CD14-positive monocyte (primary cell): ENCODE data around the gene CEP120. TPM values are rescaled to one million over a fixed set of nuclear protein-coding genes. Genes with fewer than 3 reads are reported as not detected.
"Not testable (repeated sequence)": the region's sequence is repeated elsewhere in the genome, so short reads cannot be mapped to it uniquely, and the experiment has no call there.

Experiments
- DNase-seq, 3 donors: peaks; one replicate each; pipeline ENCODE4 v3.0.0-alpha.2; 2011 to 2022
- H2AFZ ChIP-seq: 2 replicates; pipeline ENCODE4 v1.6.0; 2012; ENCODE audit warnings: mild to moderate bottlenecking, low read depth, low read length, inconsistent platforms; ENCODE audit not compliant: insufficient read depth, poor library complexity, severe bottlenecking
- H3K27ac ChIP-seq, 2 donors: 1 replicate in 1 of 2; 2 replicates in 1 of 2; pipeline ENCODE4 v1.5.1; 2012 to 2013; ENCODE audit warnings: low read length in 2 of 2, control low read depth in 1 of 2, inconsistent platforms in 1 of 2, low read depth in 1 of 2, mild to moderate bottlenecking in 1 of 2
- H3K27me3 ChIP-seq, 2 donors: one replicate each; pipeline versions ENCODE4 v1.6.0 to v1.6.1; 2011 to 2013; ENCODE audit warnings: low read length in 2 of 2; ENCODE audit not compliant: control insufficient read depth in 2 of 2, insufficient read depth in 2 of 2
- H3K36me3 ChIP-seq, 2 donors: replicated peaks in 1 of 2; 1 replicate in 1 of 2; 2 replicates in 1 of 2; pipeline versions ENCODE4 v1.5.1 to v1.6.1; 2012 to 2013; ENCODE audit warnings: low read length in 2 of 2, control low read depth in 1 of 2, inconsistent platforms in 1 of 2, mild to moderate bottlenecking in 1 of 2; ENCODE audit not compliant: insufficient read depth in 2 of 2, control insufficient read depth in 1 of 2
- H3K4me1 ChIP-seq, 2 donors: 1 replicate in 1 of 2; 2 replicates in 1 of 2; pipeline versions ENCODE4 v1.5.1 to v1.6.1; 2012 to 2013; ENCODE audit warnings: low read length in 2 of 2, control low read depth in 1 of 2, inconsistent platforms in 1 of 2, mild to moderate bottlenecking in 1 of 2, moderate library complexity in 1 of 2; ENCODE audit not compliant: insufficient read depth in 2 of 2, control insufficient read depth in 1 of 2
- H3K4me2 ChIP-seq: replicated peaks from 2 replicates; pipeline ENCODE3; 2012; ENCODE audit warnings: low read length, moderate library complexity, mild to moderate bottlenecking; ENCODE audit not compliant: poor library complexity, severe bottlenecking; ENCODE audit errors: extremely low read depth
- H3K4me3 ChIP-seq, 3 experiments: fragments of 200-600 bp in 1 of 3; sonication (generic) in 1 of 3; replicated peaks in 1 of 3; 1 replicate in 2 of 3; 2 replicates in 1 of 3; pipeline ENCODE4 v1.5.1; 2011 to 2013; ENCODE audit warnings: low read length in 3 of 3, mild to moderate bottlenecking in 3 of 3, control low read depth in 2 of 3, low read depth in 2 of 3, inconsistent platforms in 1 of 3, moderate library complexity in 1 of 3
- H3K79me2 ChIP-seq: 2 replicates; pipeline ENCODE4 v1.6.0; 2012; ENCODE audit warnings: mild to moderate bottlenecking, control low read depth, inconsistent platforms, low read length, moderate library complexity; ENCODE audit not compliant: insufficient read depth
- H3K9ac ChIP-seq: 2 replicates; pipeline ENCODE4 v1.6.0; 2017; ENCODE audit warnings: low read length, mild to moderate bottlenecking; ENCODE audit not compliant: insufficient read depth, poor library complexity, severe bottlenecking
- H3K9me3 ChIP-seq, 2 donors: replicated peaks in 1 of 2; 1 replicate in 1 of 2; 2 replicates in 1 of 2; pipeline versions ENCODE4 v1.5.1 to v1.6.1; 2012 to 2013; ENCODE audit warnings: low read length in 2 of 2, control low read depth in 1 of 2; ENCODE audit not compliant: control insufficient read depth in 1 of 2, insufficient read depth in 1 of 2
- H4K20me1 ChIP-seq: 2 replicates; pipeline ENCODE4 v1.6.0; 2012; ENCODE audit warnings: mild to moderate bottlenecking, low read length, control low read depth, moderate library complexity; ENCODE audit not compliant: insufficient read depth
- H3K27ac Mint-ChIP-seq, 7 donors: one replicate each; pipeline ENCODE4 v1.8.0; 2020; ENCODE audit warnings: mild to moderate bottlenecking in 7 of 7, mixed read lengths in 7 of 7, moderate library complexity in 6 of 7, inconsistent platforms in 2 of 7
- H3K27me3 Mint-ChIP-seq, 3 donors: one replicate each; pipeline ENCODE4 v1.8.0; 2021 to 2022; ENCODE audit warnings: low read depth in 3 of 3, mild to moderate bottlenecking in 3 of 3, mixed read lengths in 3 of 3, moderate library complexity in 3 of 3, inconsistent platforms in 1 of 3
- H3K36me3 Mint-ChIP-seq, 2 donors: one replicate each; pipeline ENCODE4 v1.8.0; 2020; ENCODE audit warnings: mixed read lengths in 2 of 2, inconsistent platforms in 1 of 2, mild to moderate bottlenecking in 1 of 2
- H3K4me1 Mint-ChIP-seq: one replicate; pipeline ENCODE4 v1.8.0; 2020; ENCODE audit warnings: mild to moderate bottlenecking, mixed read lengths
- H3K4me3 Mint-ChIP-seq, 2 donors: one replicate each; pipeline ENCODE4 v1.8.0; 2020; ENCODE audit warnings: mild to moderate bottlenecking in 2 of 2, mixed read lengths in 2 of 2, moderate library complexity in 1 of 2
- H3K9me3 Mint-ChIP-seq, 7 donors: one replicate each; pipeline ENCODE4 v1.8.0; 2020 to 2022; ENCODE audit warnings: mixed read lengths in 7 of 7, mild to moderate bottlenecking in 6 of 7, moderate library complexity in 6 of 7, inconsistent platforms in 2 of 7
- CTCF ChIP-seq: fragments of 200-600 bp; IDR thresholded peaks from one replicate; pipeline ENCODE4 v1.8.0; 2022; ENCODE audit warnings: antibody characterized with exemption, mild to moderate bottlenecking
- whole genome bisulfite sequencing: methylation state at CpG from one replicate; pipeline ENCODE4 v1.1.5; 2013; ENCODE audit warnings: missing lambda C conversion rate; ENCODE audit not compliant: insufficient coverage; 5-methylcytosine and 5-hydroxymethylcytosine counted together
- intact Hi-C, 2 donors: fragments of 100-400 bp; cut with micrococcal nuclease; formaldehyde crosslinking; loops; one replicate each; pipeline versions ENCODE4 v1.15.0 to v1.15.1; 2023
- polyA plus RNA-seq, 3 donors: library from polyadenylated mRNA; depleted of rRNA in 1 of 3; unstranded in 2 of 3; stranded (reverse) in 1 of 3; fragments of 300-500 nt in 2 of 3; fragments of >200 nt in 1 of 3; fragmentation: Illumina TruSeq in 2 of 3; gene quantifications; 1 replicate in 2 of 3; 2 replicates in 1 of 3; pipeline ENCODE4 v1.2.3, GENCODE V29; 2012 to 2021

CEP120 gene
- polyA plus RNA-seq, 3 donors, result 6.4 to 7.2 (median 6.6) TPM

GRCh38 chr5:123401320-123401719 is 21.9 kb downstream of the CEP120 start:
- H3K27ac Mint-ChIP-seq, result peak overlapping the region in 1 of 7 donors; percentile 21
- no peaks in the 10 kb centered on the region for H3K79me2 ChIP-seq
- H3K4me2 ChIP-seq, result no peak overlapping the region
- peaks cover 0 to 1% (median 0%) of the 10 kb centered on the region in 7 donors for H3K9me3 Mint-ChIP-seq
- H3K27me3 ChIP-seq, result no peaks in the 10 kb centered on the region
- H3K4me1 ChIP-seq, result no peaks in the 10 kb centered on the region
- H3K36me3 Mint-ChIP-seq, result peaks cover 67 to 87% of the 10 kb centered on the region in 2 donors
- no peaks in the 10 kb centered on the region for H3K27me3 Mint-ChIP-seq
- no peak overlapping the region for H3K9ac ChIP-seq
- H3K4me3 ChIP-seq, result no peak overlapping the region
- 98% methylated on average over 13 of the region's 15 CpGs for WGBS
- no peaks in the 10 kb centered on the region for H3K9me3 ChIP-seq
- no peak overlapping the region for H3K27ac ChIP-seq
- no peak for DNase-seq
- TF ChIP-seq CTCF, result no peak
- H4K20me1 ChIP-seq, result no peaks in the 10 kb centered on the region
- no peaks in the 10 kb centered on the region for H3K4me1 Mint-ChIP-seq
- no peak overlapping the region for H3K4me3 Mint-ChIP-seq
- intact Hi-C loops, result no loop called here
- peaks cover 59 to 93% of the 10 kb centered on the region in 2 donors for H3K36me3 ChIP-seq
- H2AFZ ChIP-seq, result no peak overlapping the region

GRCh38 chr5:123400870-123401291 is 22.3 kb downstream of the CEP120 start:
- H3K9me3 ChIP-seq, intact Hi-C loops, H3K9me3 Mint-ChIP-seq, H3K27me3 Mint-ChIP-seq, H3K79me2 ChIP-seq, H3K27ac Mint-ChIP-seq, H4K20me1 ChIP-seq, DNase-seq, H3K4me2 ChIP-seq, H3K4me3 ChIP-seq, H3K9ac ChIP-seq, H3K4me3 Mint-ChIP-seq, H3K27me3 ChIP-seq, H3K27ac ChIP-seq, H2AFZ ChIP-seq, H3K4me1 Mint-ChIP-seq, H3K4me1 ChIP-seq: not testable (repeated sequence)
- WGBS, result 96% methylated on average over 23 of the region's 23 CpGs
- H3K36me3 ChIP-seq, result peaks cover 64 to 93% of the 10 kb centered on the region in 2 donors
- peaks cover 63 to 83% of the 10 kb centered on the region in 2 donors for H3K36me3 Mint-ChIP-seq
